ENCODE measurements around the gene HSPB7.

Gene HSPB7
- long read RNA-seq, result 0 reads

GRCh38 chr1:16017461-16018303, at the start of gene HSPB7:
Gene HSPB7, minus strand, starts transcription at chr1:16018043. Its CDS starts 80 bp downstream, at chr1:16017963.
- DNase-seq (ENCODE audit: low read depth in 1 of 2, low spot score in 1 of 2), result no peak

GRCh38 chr1:16067127-16067768, 49.4 kb upstream of the HSPB7 start:
- Histone ChIP-seq H3K27ac (replicated peaks) (no peak overlapping the region), H3K27me3 (ENCODE audit: insufficient read depth, poor library complexity, severe bottlenecking) (peaks cover 48% of the 10 kb centered on the region), H3K4me3 (replicated peaks; ENCODE audit: insufficient read depth, low read length) (no peak overlapping the region)
- no peak for DNase-seq (ENCODE audit: low read depth in 1 of 2, low spot score in 1 of 2)
- TF ChIP-seq SPI1 (IDR thresholded peaks at IDR 0.05; ENCODE audit: borderline replicate concordance, low read depth) (no peak), GABPA (IDR thresholded peaks at IDR 0.05; ENCODE audit: low read depth) (no peak), POLR2AphosphoS5 (IDR thresholded peaks at IDR 0.05; ENCODE audit: low read depth) (no peak), CTCF (IDR thresholded peaks at IDR 0.05; ENCODE audit: insufficient read depth, low read length) (no peak), REST (IDR thresholded peaks at IDR 0.05; ENCODE audit: insufficient replicate concordance, low read depth) (no peak)

More at GRCh38 chr1:16017461-16018303, at the start of gene HSPB7:
- no peak within 1 kb of the TSS for H3K4me3 ChIP-seq (replicated peaks; ENCODE audit: insufficient read depth, low read length)
- TF ChIP-seq SPI1 (IDR thresholded peaks at IDR 0.05; ENCODE audit: borderline replicate concordance, low read depth) (no peak), POLR2AphosphoS5 (IDR thresholded peaks at IDR 0.05; ENCODE audit: low read depth) (no peak)
- H3K27me3 ChIP-seq (ENCODE audit: insufficient read depth, poor library complexity, severe bottlenecking), result no peaks in the 10 kb centered on the region
- H3K27ac ChIP-seq (replicated peaks), result no peak within 1 kb of the TSS

- no peak for DNase-seq (ENCODE audit: low read depth in 1 of 2, low spot score in 1 of 2)
- peaks cover 46% of the 10 kb centered on the region for H3K27me3 ChIP-seq (ENCODE audit: insufficient read depth, poor library complexity, severe bottlenecking)
- no peak overlapping the region for H3K27ac ChIP-seq (replicated peaks)
- TF ChIP-seq POLR2AphosphoS5 (IDR thresholded peaks at IDR 0.05; ENCODE audit: low read depth), result no peak
- no peak for TF ChIP-seq REST (IDR thresholded peaks at IDR 0.05; ENCODE audit: insufficient replicate concordance, low read depth)
- TF ChIP-seq CTCF (IDR thresholded peaks at IDR 0.05; ENCODE audit: insufficient read depth, low read length), result no peak
- no peak for TF ChIP-seq GABPA (IDR thresholded peaks at IDR 0.05; ENCODE audit: low read depth)
- no peak for TF ChIP-seq SPI1 (IDR thresholded peaks at IDR 0.05; ENCODE audit: borderline replicate concordance, low read depth)
- no peak overlapping the region for H3K4me3 ChIP-seq (replicated peaks; ENCODE audit: insufficient read depth, low read length)
Observed at GRCh38 chr1:16066245-16066644, 48.4 kb upstream of the HSPB7 start.

GRCh38 chr1:16065269-16065576, 47.4 kb upstream of the HSPB7 start:
- TF ChIP-seq POLR2AphosphoS5 (IDR thresholded peaks at IDR 0.05; ENCODE audit: low read depth) (no peak), CTCF (IDR thresholded peaks at IDR 0.05; ENCODE audit: insufficient read depth, low read length) (no peak)
- no peak for DNase-seq (ENCODE audit: low read depth in 1 of 2, low spot score in 1 of 2)
- no peak overlapping the region for H3K4me3 ChIP-seq (replicated peaks; ENCODE audit: insufficient read depth, low read length)
- peaks cover 46% of the 10 kb centered on the region for H3K27me3 ChIP-seq (ENCODE audit: insufficient read depth, poor library complexity, severe bottlenecking)
- no peak overlapping the region for H3K27ac ChIP-seq (replicated peaks)

Measured in HL-60 (cell line).